Adipocyte (in vitro differentiated cells): ENCODE measurements around the gene FGFR2.
"Not testable (repeated sequence)": the region's sequence is repeated elsewhere in the genome, so short reads cannot be mapped to it uniquely, and the experiment has no call there.

Experiments
- DNase-seq: peaks from one replicate; pipeline ENCODE4 v3.0.0-alpha.2; 2015; ENCODE audit warnings: low read depth
- H3K27me3 ChIP-seq: replicated peaks from 2 replicates; pipeline ENCODE4 v1.7.0; 2013; ENCODE audit warnings: mild to moderate bottlenecking, low read length, moderate library complexity; ENCODE audit not compliant: control insufficient read depth, insufficient read depth
- H3K36me3 ChIP-seq: 2 replicates; pipeline ENCODE4 v1.7.0; 2013; ENCODE audit warnings: low read length, mild to moderate bottlenecking, moderate library complexity; ENCODE audit not compliant: control insufficient read depth, insufficient read depth, severe bottlenecking
- H3K4me1 ChIP-seq: 2 replicates; pipeline ENCODE4 v1.7.0; 2013; ENCODE audit warnings: mild to moderate bottlenecking, low read length, moderate library complexity; ENCODE audit not compliant: control insufficient read depth, insufficient read depth
- H3K4me3 ChIP-seq: 2 replicates; pipeline ENCODE4 v1.7.0; 2013; ENCODE audit warnings: mild to moderate bottlenecking, low read length, moderate library complexity
- H3K9ac ChIP-seq: 2 replicates; pipeline ENCODE4 v1.7.0; 2013; ENCODE audit warnings: mild to moderate bottlenecking, low read length, moderate library complexity
- H3K9me3 ChIP-seq: 2 replicates; pipeline ENCODE4 v1.7.0; 2013; ENCODE audit warnings: mild to moderate bottlenecking, low read length, moderate library complexity; ENCODE audit not compliant: control insufficient read depth

The FGFR2 gene

GRCh38 chr10:121568275-121568674, 30.0 kb downstream of the FGFR2 start:
- Histone ChIP-seq H3K36me3 (no peaks in the 10 kb centered on the region), H3K9ac (no peak overlapping the region), H3K4me1 (peaks cover 8% of the 10 kb centered on the region), H3K27me3 (no peaks in the 10 kb centered on the region), H3K4me3 (no peak overlapping the region), H3K9me3 (no peaks in the 10 kb centered on the region)
- DNase-seq = no peak

- Histone ChIP-seq H3K36me3 (no peaks in the 10 kb centered on the region), H3K9me3 (no peaks in the 10 kb centered on the region), H3K27me3 (no peaks in the 10 kb centered on the region), H3K4me1 (peaks cover 8% of the 10 kb centered on the region), H3K4me3 (no peak overlapping the region), H3K9ac (no peak overlapping the region)
- DNase-seq = no peak
Observed at GRCh38 chr10:121567569-121567968, 30.7 kb downstream of the FGFR2 start.

- no peak overlapping the region for H3K4me3 ChIP-seq
- peaks cover 8% of the 10 kb centered on the region for H3K4me1 ChIP-seq
- no peak overlapping the region for H3K9ac ChIP-seq
- DNase-seq = no peak
- H3K36me3 ChIP-seq = no peaks in the 10 kb centered on the region
- no peaks in the 10 kb centered on the region for H3K27me3 ChIP-seq
- no peaks in the 10 kb centered on the region for H3K9me3 ChIP-seq
Observed at GRCh38 chr10:121566755-121567154, 31.5 kb downstream of the FGFR2 start.

- Histone ChIP-seq H3K4me3 (no peak overlapping the region), H3K36me3 (no peaks in the 10 kb centered on the region), H3K9ac (no peak overlapping the region), H3K9me3 (no peaks in the 10 kb centered on the region), H3K4me1 (no peaks in the 10 kb centered on the region), H3K27me3 (no peaks in the 10 kb centered on the region)
- no peak for DNase-seq
Observed at GRCh38 chr10:121559326-121560026, 38.8 kb downstream of the FGFR2 start.

- Histone ChIP-seq H3K27me3 (no peaks in the 10 kb centered on the region), H3K36me3 (no peaks in the 10 kb centered on the region), H3K4me1 (no peaks in the 10 kb centered on the region), H3K9me3 (no peaks in the 10 kb centered on the region), H3K9ac (no peak overlapping the region), H3K4me3 (no peak overlapping the region)
- DNase-seq = no peak
Observed at GRCh38 chr10:121558238-121558637, 40.0 kb downstream of the FGFR2 start.

- DNase-seq = no peak
- H3K27me3 ChIP-seq = no peaks in the 10 kb centered on the region
- H3K36me3 ChIP-seq = no peaks in the 10 kb centered on the region
Observed at GRCh38 chr10:121556918-121557573, 41.2 kb downstream of the FGFR2 start.

GRCh38 chr10:121556455-121556854, 41.8 kb downstream of the FGFR2 start:
- no peak overlapping the region for H3K9ac ChIP-seq
- H3K36me3 ChIP-seq = no peaks in the 10 kb centered on the region
- no peaks in the 10 kb centered on the region for H3K27me3 ChIP-seq
- H3K4me1 ChIP-seq = no peaks in the 10 kb centered on the region
- no peak overlapping the region for H3K4me3 ChIP-seq
- no peak for DNase-seq
- H3K9me3 ChIP-seq = no peaks in the 10 kb centered on the region

More at GRCh38 chr10:121556918-121557573, 41.2 kb downstream of the FGFR2 start:
- H3K4me3 ChIP-seq = no peak overlapping the region
- no peak overlapping the region for H3K9ac ChIP-seq
- no peaks in the 10 kb centered on the region for H3K4me1 ChIP-seq
- no peaks in the 10 kb centered on the region for H3K9me3 ChIP-seq

GRCh38 chr10:121554916-121555315, 43.3 kb downstream of the FGFR2 start:
- not testable (repeated sequence) for DNase-seq, H3K27me3 ChIP-seq, H3K4me1 ChIP-seq, H3K9me3 ChIP-seq, H3K36me3 ChIP-seq, H3K9ac ChIP-seq, H3K4me3 ChIP-seq

GRCh38 chr10:121553511-121554264, 44.6 kb downstream of the FGFR2 start:
- no peaks in the 10 kb centered on the region for H3K4me1 ChIP-seq
- H3K4me3 ChIP-seq = no peak overlapping the region
- no peaks in the 10 kb centered on the region for H3K36me3 ChIP-seq
- H3K9me3 ChIP-seq = peaks cover 3% of the 10 kb centered on the region
- H3K27me3 ChIP-seq = no peaks in the 10 kb centered on the region
- no peak overlapping the region for H3K9ac ChIP-seq
- no peak for DNase-seq

- no peak for DNase-seq
- Histone ChIP-seq H3K9me3 (peaks cover 3% of the 10 kb centered on the region), H3K36me3 (no peaks in the 10 kb centered on the region), H3K9ac (no peak overlapping the region), H3K4me3 (no peak overlapping the region), H3K4me1 (no peaks in the 10 kb centered on the region), H3K27me3 (no peaks in the 10 kb centered on the region)
Observed at GRCh38 chr10:121552746-121553145, 45.5 kb downstream of the FGFR2 start.

GRCh38 chr10:121551210-121551885, 46.9 kb downstream of the FGFR2 start:
- no peak for DNase-seq
- Histone ChIP-seq H3K9me3 (peaks cover 3% of the 10 kb centered on the region), H3K27me3 (no peaks in the 10 kb centered on the region), H3K9ac (no peak overlapping the region), H3K4me3 (no peak overlapping the region), H3K4me1 (no peaks in the 10 kb centered on the region), H3K36me3 (no peaks in the 10 kb centered on the region)
